Fibroblast of pulmonary artery (primary cell): ENCODE data around the gene IRX5.

Experiments used
- DNase-seq: peaks from one replicate; pipeline ENCODE4 v3.0.0-alpha.2; 2010; ENCODE audit warnings: low read depth
- H3K4me3 ChIP-seq: replicated peaks from 2 replicates; pipeline ENCODE4 v1.5.1; 2011; ENCODE audit warnings: low read depth, mild to moderate bottlenecking, control low read depth, low read length, moderate library complexity
- CTCF ChIP-seq: IDR thresholded peaks from 2 replicates; pipeline ENCODE4 v1.5.1; 2011; ENCODE audit warnings: mild to moderate bottlenecking, control low read depth, low read length, inconsistent platforms; ENCODE audit errors: missing control alignments

The IRX5 gene

GRCh38 chr16:54923988-54924387, 6.7 kb upstream of the IRX5 start:
- H3K4me3 ChIP-seq, result no peak overlapping the region
- TF ChIP-seq CTCF, result no peak
- DNase-seq, result no peak

GRCh38 chr16:54926166-54926838, 4.4 kb upstream of the IRX5 start:
- TF ChIP-seq CTCF, result no peak
- DNase-seq, result no peak
- peak overlapping the region; percentile 1 for H3K4me3 ChIP-seq

- peak overlapping the region; percentile 53 for H3K4me3 ChIP-seq
Measured at GRCh38 chr16:54927125-54928015, 3.3 kb upstream of the IRX5 start.

GRCh38 chr16:54928016-54928356, 2.7 kb upstream of the IRX5 start:
- DNase-seq, result no peak

More at GRCh38 chr16:54927125-54928015, 3.3 kb upstream of the IRX5 start:
- DNase-seq, result no peak
- no peak for TF ChIP-seq CTCF

GRCh38 chr16:54928411-54929089, 2.1 kb upstream of the IRX5 start:
- peak overlapping the region; percentile 53 for H3K4me3 ChIP-seq
- DNase-seq, result no peak
- TF ChIP-seq CTCF, result no peak

More at GRCh38 chr16:54928016-54928356, 2.7 kb upstream of the IRX5 start:
- no peak for TF ChIP-seq CTCF
- H3K4me3 ChIP-seq, result peak overlapping the region; percentile 53

- peak; percentile 18 for TF ChIP-seq CTCF
- DNase-seq, result peak; percentile 99
- H3K4me3 ChIP-seq, result peak overlapping the region; percentile 53
Measured at GRCh38 chr16:54929090-54930004, 1.3 kb upstream of the IRX5 start.
